Duodenal mucosa (tissue), 2 donors: ENCODE data around the gene RNASE11.

Experiments used
- H3K27ac ChIP-seq: one replicate; pipeline ENCODE4 v1.7.0; 2013; ENCODE audit warnings: low read depth, low read length
- H3K27me3 ChIP-seq, 2 donors: one replicate each; pipeline ENCODE4 v1.7.0; 2013; ENCODE audit warnings: low read length in 2 of 2, control low read depth in 1 of 2; ENCODE audit not compliant: insufficient read depth in 2 of 2, control insufficient read depth in 1 of 2
- H3K36me3 ChIP-seq, 2 donors: one replicate each; pipeline ENCODE4 v1.7.0; 2013; ENCODE audit warnings: low read length in 2 of 2, control low read depth in 1 of 2; ENCODE audit not compliant: insufficient read depth in 2 of 2, control insufficient read depth in 1 of 2
- H3K4me1 ChIP-seq, 2 donors: one replicate each; pipeline ENCODE4 v1.7.0; 2013; ENCODE audit warnings: low read length in 2 of 2, control low read depth in 1 of 2; ENCODE audit not compliant: insufficient read depth in 2 of 2, control insufficient read depth in 1 of 2
- H3K4me3 ChIP-seq, 2 donors: one replicate each; pipeline ENCODE4 v1.7.0; 2013; ENCODE audit warnings: low read length in 2 of 2, low read depth in 1 of 2
- H3K9ac ChIP-seq, 2 donors: one replicate each; pipeline ENCODE4 v1.7.0; 2013; ENCODE audit warnings: low read length in 2 of 2, low read depth in 1 of 2
- H3K9me3 ChIP-seq, 2 donors: one replicate each; pipeline ENCODE4 v1.7.0; 2013; ENCODE audit warnings: low read length in 2 of 2, control low read depth in 1 of 2; ENCODE audit not compliant: control insufficient read depth in 1 of 2

The RNASE11 gene

DNA sequence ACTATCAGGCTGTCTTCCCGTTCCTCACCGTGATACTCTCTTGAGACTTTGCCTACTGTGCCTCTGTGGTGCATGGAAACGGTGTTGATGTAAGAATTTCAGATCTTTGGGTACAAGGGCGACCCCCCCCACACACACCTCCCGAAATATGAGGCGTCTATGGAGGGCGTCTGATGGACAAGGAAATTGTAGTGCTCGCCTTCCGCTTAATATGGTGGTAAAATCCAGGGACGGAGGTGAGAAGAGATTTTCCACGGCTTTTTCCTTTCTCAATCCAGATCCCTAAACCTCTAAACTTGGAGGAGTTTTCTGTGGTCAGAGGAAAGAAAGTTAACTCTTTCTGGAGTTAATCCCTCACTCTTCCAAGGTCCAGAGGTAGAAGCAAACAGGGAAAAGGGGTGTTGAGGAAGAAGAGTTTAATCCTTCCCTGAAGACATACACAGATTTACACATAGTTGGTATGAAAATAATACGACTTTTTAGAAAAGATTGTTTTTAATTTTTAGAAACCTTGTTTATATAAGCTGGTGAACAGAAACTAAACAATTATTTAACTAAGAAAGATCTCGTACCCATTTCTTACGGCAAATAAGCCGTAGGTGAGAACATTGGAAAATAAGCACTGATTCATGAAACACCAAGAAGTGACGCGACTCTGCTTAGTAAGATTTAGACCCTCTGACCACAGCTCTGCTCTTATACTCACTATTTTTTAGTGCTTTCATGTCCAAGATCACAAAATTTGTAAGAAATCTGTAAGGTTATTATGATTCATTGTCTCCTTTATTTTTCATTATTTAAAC is 26.4 kb upstream of the RNASE11 start:
- H3K36me3 ChIP-seq = no peaks in the 10 kb centered on the region
- peak overlapping the region; percentile 82 to 90 for H3K4me3 ChIP-seq
- H3K9ac ChIP-seq = peak overlapping the region; percentile 60 to 68
- H3K9me3 ChIP-seq = no peaks in the 10 kb centered on the region
- H3K27me3 ChIP-seq = no peaks in the 10 kb centered on the region
- peaks cover 31 to 33% of the 10 kb centered on the region in 2 donors for H3K4me1 ChIP-seq
- peak overlapping the region; percentile 27 for H3K27ac ChIP-seq

DNA sequence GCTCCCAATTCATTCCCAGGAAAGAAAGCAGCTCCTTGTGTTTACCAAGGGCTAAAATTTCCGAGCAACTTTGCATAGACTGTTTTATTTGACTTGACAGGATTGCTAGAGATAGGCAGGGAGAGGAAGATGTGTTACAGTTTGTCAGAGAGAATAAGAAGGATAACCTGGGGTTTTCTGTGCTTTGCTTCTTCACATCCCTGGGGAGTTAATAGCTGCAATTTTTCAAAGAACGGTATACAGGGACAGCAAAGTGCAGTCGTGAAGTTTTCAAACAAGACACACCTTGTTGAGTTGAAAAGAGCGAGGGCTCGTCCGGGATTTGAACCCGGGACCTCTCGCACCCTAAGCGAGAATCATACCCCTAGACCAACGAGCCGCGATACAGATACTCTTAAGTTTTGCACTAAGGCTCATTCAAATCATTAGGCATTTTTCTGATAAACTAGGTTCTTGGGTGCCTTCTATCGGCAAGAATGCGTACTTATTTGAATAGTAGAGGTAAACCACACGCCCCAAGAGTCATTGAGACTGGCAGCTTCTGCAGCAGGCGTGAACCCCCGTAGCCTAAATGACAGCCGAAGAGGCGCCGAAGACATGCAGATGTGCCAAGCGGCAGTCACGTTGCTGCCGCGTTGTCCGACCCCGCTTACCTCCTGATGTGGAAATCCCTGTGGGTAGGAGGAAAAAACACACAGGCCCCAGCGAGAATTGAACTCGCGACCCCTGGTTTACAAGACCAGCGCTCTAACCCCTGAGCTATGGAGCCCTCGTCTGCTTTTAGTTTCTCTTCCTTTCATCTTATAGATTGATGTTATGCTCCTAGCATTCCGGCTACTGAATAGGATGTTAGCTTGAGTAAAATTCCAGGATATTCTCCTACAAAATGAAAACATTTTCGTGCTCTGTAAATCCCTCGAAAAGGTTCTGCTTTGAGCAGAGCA is 25.6 kb upstream of the RNASE11 start:
- Histone ChIP-seq H3K27me3 (no peaks in the 10 kb centered on the region), H3K4me1 (peaks cover 31 to 33% of the 10 kb centered on the region in 2 donors), H3K9me3 (no peaks in the 10 kb centered on the region), H3K27ac (peak overlapping the region; percentile 27), H3K4me3 (peak overlapping the region; percentile 82 to 90), H3K36me3 (no peaks in the 10 kb centered on the region), H3K9ac (peak overlapping the region; percentile 60 to 68)

DNA sequence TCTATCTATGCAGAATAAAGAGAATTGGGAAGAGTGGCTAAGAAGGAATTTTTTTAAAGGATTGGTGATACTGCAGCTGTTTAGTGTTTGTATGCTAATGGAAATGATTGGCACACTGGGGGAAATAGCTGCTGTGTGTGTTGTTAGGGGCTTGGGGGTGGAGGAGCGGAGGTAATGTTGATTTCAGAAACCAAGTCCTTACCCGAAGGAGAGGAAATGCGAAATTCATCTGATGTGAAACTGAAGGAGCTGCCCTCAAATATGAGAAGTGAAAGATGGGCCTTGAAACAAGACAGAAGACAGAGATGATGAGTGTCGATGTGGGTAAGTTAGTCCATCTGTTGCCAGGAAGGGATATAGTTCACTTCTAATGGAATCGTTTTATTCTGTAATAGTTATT is 24.6 kb upstream of the RNASE11 start:
- no peaks in the 10 kb centered on the region for H3K36me3 ChIP-seq
- H3K4me1 ChIP-seq = peaks cover 31 to 33% of the 10 kb centered on the region in 2 donors
- no peak overlapping the region for H3K9ac ChIP-seq
- H3K4me3 ChIP-seq = no peak overlapping the region
- no peaks in the 10 kb centered on the region for H3K27me3 ChIP-seq
- no peak overlapping the region for H3K27ac ChIP-seq
- H3K9me3 ChIP-seq = no peaks in the 10 kb centered on the region

DNA sequence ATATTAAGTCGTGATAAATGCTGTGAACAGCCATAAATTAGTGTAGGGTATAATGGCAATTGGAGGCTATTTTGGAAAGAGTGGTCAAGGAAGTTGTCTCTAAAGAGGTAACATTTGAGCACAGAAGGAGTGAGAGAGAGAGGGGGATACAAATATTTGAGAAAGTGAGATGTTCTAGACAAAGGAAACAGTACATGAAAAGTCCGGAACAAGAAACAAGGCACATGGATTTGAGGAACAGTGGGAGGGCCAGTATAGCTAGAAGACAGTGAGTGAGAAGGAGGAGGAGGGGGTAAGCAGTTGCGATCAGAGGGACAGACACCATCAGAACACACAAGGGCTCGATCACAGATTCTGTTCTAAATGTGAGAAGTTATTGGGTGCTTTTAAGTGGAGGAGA is 23.5 kb upstream of the RNASE11 start:
- Histone ChIP-seq H3K4me1 (peaks cover 36 to 38% of the 10 kb centered on the region in 2 donors), H3K27me3 (no peaks in the 10 kb centered on the region)

DNA sequence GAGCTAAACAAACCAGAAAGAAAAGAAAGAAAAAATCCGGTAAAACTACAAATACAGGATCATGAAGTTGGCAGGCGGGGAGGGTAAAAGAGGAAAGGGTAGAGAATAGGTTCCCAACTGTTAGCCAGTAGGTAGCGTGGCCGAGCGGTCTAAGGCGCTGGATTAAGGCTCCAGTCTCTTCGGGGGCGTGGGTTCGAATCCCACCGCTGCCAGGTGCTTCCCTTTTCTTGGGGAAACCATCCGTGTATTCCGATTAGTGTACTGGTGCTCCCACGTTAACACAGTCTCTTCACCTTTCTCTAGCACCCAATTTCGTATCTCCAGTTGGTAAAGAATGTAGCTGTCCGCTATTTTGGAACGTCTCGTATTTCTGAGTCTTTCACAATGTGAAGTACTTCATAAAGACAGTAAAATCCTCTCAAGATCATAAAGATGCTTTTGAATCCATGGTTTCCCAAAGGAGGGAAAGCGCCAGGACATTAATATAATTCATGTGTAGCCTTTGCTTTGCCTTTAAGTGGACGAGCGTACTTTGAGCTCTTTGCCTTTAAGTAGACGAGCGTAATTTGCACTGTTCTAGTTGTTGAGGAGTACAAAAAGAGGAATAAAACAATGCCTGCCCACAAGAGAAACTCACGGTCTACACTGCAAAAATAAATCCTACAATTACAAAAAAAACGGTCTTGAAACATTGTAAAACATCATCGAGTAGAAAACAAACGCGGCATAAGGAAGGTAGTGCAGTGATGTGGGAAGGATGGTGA is 22.4 kb upstream of the RNASE11 start:
- H3K36me3 ChIP-seq = no peaks in the 10 kb centered on the region
- no peaks in the 10 kb centered on the region for H3K9me3 ChIP-seq
- no peaks in the 10 kb centered on the region for H3K27me3 ChIP-seq
- H3K27ac ChIP-seq = no peak overlapping the region
- peak overlapping the region; percentile 91 to 98 for H3K4me3 ChIP-seq
- peaks cover 36 to 39% of the 10 kb centered on the region in 2 donors for H3K4me1 ChIP-seq
- peak overlapping the region; percentile 67 to 84 for H3K9ac ChIP-seq

More for the DNA sequence above, 23.5 kb upstream of the RNASE11 start:
- H3K4me3 ChIP-seq = no peak overlapping the region
- H3K36me3 ChIP-seq = no peaks in the 10 kb centered on the region
- no peak overlapping the region for H3K9ac ChIP-seq
- no peak overlapping the region for H3K27ac ChIP-seq
- no peaks in the 10 kb centered on the region for H3K9me3 ChIP-seq

DNA sequence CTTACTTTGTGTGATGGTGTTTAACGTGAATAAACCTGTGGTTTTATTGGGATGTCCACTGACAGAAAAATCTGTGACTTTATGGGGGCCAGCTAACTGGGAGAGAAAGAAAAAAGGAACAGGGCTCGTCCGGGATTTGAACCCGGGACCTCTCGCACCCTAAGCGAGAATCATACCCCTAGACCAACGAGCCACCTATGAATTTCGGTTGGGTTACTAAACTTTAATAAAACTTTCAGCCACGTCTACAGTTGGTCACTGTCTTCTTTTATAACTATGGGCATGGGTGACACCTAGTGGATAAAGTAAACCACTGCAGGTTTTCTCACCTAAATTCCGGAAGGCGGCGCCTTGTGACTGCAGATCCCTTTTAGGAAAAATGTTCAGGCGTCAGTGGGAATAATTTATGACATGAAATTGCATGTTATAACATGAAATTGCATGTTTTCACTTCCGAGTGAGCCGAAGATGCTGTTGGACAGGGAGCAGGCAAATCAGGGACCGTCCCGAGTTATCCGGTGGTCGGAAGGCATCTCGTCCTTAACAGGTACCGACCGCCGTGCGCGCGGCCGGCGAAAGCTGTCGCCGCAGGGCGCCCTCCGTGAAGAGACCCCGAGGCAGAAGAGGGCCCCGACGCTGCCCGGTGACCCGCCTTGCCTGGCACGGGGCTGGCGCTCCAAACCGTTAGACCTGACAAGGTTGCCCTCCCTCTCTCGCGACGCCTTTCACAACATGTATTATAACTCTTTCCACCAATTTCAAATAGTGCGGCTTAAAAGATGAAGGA is 21.6 kb upstream of the RNASE11 start:
- Histone ChIP-seq H3K27me3 (no peaks in the 10 kb centered on the region), H3K27ac (no peak overlapping the region), H3K4me1 (peaks cover 32 to 36% of the 10 kb centered on the region in 2 donors), H3K9ac (peak overlapping the region; percentile 67 to 84), H3K9me3 (no peaks in the 10 kb centered on the region), H3K36me3 (no peaks in the 10 kb centered on the region), H3K4me3 (peak overlapping the region; percentile 91 to 98)

DNA sequence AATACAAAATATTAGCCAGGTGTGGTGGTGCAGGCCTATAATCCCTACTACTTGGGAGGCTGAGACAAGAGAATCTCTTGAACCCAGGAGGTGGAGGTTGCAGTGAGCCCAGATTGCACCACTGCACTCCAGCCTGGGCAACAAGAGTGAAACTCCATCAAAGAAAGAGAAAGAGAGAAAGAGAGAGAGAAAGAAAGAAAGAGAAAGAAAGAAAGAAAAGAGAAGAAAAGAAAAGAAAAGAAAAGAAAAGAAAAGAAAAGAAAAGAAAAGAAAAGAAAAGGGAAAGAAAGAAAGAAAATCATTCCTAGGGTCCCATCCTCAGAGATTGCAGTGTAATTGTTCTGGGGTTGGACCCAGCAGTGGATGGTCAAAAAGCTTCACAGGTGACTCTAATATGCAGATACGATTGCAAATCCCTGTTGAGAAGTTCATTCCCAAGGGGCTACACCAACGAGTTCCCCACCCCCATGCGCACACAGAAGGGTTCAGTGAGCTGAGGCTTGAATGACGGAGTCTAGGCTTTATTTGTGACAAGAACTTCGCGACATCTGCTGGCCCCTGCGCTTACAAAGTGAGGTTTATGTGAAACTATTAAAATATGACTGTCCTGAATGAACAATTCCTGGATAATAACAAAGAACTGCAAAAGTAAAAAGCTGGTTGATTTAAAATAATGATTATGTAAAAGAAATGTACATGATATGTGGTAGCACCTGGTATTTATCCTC is 20.7 kb upstream of the RNASE11 start:
- H3K4me3 ChIP-seq = no peak overlapping the region
- no peaks in the 10 kb centered on the region for H3K27me3 ChIP-seq
- no peaks in the 10 kb centered on the region for H3K9me3 ChIP-seq
- H3K4me1 ChIP-seq = peaks cover 25 to 29% of the 10 kb centered on the region in 2 donors
- H3K27ac ChIP-seq = no peak overlapping the region
- H3K36me3 ChIP-seq = no peaks in the 10 kb centered on the region
- no peak overlapping the region for H3K9ac ChIP-seq

DNA sequence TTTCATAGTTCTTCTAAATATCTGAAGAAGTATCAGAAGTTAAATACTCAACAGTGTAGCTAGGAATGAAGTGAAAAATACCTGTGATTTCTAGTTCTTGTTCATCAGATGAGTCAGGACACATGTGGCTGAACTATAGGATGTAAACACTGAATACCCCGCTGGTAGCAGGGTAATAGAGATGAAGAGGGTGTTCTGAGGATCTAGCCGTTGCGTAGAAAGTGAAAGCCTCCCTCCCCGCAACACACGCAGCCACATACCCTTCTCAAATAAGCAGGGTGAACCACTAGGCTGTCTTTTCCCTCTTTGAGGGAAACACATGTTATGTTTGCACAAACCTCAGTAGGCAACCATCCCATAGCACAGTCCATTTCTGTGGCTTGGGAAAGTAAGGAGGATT is 19.8 kb upstream of the RNASE11 start:
- H3K27ac ChIP-seq = no peak overlapping the region
- peaks cover 20 to 24% of the 10 kb centered on the region in 2 donors for H3K4me1 ChIP-seq
- no peaks in the 10 kb centered on the region for H3K36me3 ChIP-seq
- no peak overlapping the region for H3K4me3 ChIP-seq
- no peaks in the 10 kb centered on the region for H3K9me3 ChIP-seq
- H3K9ac ChIP-seq = no peak overlapping the region
- H3K27me3 ChIP-seq = no peaks in the 10 kb centered on the region

DNA sequence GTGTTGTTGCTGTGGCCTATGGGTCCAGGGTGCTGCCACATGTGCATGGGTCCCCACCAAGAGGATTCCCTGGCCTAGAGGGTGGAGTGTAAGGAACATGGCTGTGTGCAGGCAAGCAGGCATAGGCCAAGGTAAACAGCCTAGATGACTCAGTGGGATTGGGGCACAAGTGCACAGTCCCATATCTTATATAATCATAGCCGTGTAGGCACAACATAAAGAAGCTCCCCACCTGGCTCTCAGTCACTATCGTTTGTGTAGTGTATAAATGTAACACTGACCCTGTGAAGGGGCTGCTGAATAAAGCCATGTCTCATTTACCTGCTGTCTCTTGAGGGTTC is 19.1 kb upstream of the RNASE11 start:
- H3K9ac ChIP-seq = no peak overlapping the region
- no peaks in the 10 kb centered on the region for H3K36me3 ChIP-seq
- no peaks in the 10 kb centered on the region for H3K27me3 ChIP-seq
- peaks cover 16 to 24% of the 10 kb centered on the region in 2 donors for H3K4me1 ChIP-seq
- H3K9me3 ChIP-seq = no peaks in the 10 kb centered on the region
- H3K4me3 ChIP-seq = no peak overlapping the region
- H3K27ac ChIP-seq = no peak overlapping the region
